HG03354 (cell line): ENCODE data around the gene UBE2M.
A peak's percentile ranks its signal among the peaks of the same experiment; 100 is the strongest.
"Not testable (repeated sequence)": the region's sequence is repeated elsewhere in the genome, so short reads cannot be mapped to it uniquely, and the experiment has no call there.

Source experiments
- ATAC-seq: cut with Tn5 transposase; IDR thresholded peaks from one replicate; pipeline ENCODE4 v1.9.1; 2021; ENCODE audit warnings: mild to moderate bottlenecking; ENCODE audit not compliant: unreplicated experiment, poor library complexity, severe bottlenecking

Gene UBE2M

DNA sequence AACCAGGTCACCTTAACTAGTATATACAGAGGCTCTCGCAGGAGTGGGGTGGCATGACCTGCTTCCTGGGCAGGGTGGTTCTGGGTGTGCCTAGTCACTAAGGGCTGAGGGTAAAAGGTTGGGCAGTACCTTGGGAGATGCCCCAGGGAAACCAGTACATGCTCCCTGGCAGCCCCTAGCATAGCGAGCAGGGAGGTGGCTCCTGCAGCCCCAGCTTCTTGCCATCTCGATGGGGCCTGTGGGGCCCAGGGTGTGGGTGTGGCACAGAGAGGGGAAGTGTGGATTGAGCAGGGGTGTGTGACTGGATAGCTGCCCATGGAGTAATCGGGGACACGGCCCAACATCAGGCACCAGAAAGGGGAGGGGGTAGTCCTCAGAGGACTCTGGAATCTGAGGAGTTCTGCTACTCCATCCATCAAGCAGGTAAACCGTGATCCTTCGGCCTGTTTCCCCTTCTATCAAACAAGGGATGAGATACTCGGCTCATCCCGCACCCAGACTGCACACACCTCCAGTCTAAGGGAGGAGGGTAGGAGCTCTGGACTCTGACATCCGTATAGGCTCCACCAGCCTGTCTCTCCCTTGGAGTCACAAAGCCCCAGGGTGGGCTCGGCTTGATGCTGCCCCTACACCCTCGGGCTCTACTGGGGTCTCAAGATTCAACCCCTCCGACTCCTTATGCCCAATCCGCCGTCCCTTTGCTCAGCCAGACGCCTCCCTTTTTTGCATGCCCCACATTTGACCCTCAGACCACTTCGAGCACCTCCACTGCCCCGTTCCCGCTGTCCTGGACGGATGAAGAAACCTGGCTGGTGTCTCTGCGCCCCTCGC is 39.9 kb downstream of the UBE2M start:
- no peak for ATAC-seq

DNA sequence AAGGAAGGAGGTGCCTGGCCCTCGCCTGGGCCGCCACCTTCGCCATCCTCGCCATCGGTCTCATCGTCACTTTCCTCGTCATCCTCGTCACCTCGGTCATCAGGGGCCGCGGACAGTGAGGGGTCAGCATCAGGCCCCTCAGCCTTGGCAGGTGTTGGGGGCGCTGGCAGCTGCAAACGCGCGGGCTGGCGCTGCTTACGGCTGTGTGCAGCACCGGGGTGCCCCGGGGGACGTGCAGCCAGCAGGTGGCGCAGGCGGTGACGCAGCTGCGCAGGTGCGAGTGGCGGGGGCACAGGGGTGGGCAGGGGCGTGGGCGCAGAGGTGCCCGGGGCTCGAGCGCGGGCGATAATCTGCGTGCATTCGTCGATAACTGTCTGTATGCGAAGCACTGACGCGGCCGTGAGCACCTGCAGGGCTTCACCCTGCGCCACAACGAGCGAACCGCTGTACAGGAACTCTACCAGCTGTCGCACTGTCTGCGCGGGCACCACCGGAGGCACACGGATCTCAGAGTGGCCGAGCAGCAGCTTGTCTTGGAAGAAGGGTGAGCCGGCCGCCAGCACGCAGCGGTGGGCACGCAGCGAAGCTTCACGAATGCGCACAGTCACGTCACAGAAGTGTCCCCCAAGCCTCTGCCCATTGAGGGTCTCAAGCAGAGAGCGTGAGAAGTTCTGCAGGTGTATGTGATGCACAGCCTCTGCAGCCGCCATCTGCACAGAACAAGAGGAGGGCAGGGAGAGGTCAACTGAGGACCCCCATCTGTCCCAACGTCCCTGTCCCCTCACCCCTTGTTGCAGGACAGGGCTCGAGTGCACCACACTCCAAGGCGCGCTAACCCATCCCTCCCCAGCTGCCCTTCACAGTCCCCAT is 41.2 kb downstream of the UBE2M start:
- no peak for ATAC-seq

DNA sequence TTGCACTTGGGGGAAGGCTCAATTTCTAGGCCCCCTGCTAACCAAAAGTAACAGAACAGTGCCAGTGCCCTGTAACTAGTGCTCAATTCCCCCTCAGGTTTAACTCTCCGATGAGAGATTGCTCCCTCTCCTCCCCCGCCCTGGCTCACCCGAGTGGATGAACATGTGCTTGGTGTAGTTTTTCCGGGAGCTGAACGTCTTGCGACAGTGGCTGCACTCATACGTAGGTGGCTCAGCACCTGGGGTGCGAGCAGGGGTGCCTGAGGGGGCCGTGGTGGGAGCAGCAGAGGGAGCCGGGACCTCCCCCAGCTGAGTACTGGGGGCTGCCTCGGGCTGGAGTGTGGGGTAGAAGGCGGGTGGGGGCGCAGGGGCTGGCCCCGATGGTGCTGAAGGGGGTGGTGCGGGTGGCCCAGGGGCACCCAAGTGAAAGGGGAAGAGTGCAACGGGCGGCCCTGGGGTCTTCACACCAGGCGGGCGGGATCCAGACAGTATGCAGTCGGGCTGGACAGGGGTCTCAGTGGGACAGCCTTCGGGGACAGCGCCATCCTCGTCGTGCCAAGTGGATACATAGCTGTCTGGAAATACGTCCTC is 42.1 kb downstream of the UBE2M start:
- no peak for ATAC-seq

DNA sequence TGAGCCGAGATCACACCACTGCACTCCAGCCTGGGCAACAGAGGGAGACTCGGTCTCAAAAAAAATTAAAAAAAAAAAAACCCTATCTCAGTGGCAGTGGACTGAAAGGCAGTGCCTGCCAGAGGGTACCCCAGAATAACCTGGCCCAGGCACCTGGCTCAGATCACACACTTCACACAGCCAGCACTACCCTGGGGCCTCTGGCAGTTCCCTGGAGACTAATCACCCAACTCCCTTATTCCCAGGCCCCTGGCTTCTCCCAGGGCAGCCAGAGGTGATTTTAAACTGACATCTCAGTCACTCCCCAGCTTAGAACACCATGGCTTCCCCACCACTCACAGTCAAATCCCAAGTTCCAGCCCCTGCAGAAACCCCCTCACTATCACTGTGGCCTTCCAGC is 43.2 kb downstream of the UBE2M start:
- ATAC-seq: no peak

DNA sequence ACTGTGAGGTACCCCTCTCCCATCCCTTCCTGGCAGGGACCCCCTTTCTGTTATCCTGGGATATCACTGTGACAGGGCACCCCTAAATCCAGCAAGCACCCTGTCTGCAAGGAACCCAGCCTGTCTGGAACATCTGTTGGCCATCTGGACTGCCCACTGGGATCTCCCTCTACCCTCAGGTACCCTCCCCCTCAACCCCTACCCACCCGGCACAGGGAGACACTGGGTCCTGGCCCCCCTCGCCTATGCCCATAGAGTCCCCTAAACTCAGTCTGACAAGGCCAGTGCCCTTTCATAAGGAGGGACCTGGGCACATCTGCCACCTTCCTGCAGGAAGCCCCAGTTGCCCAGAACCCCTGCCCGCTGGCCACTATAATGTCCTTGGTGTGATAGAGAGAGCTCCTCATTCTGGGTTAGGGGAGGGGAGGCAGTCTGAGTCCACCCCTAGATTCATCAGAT is 43.8 kb downstream of the UBE2M start:
- ATAC-seq: no peak

DNA sequence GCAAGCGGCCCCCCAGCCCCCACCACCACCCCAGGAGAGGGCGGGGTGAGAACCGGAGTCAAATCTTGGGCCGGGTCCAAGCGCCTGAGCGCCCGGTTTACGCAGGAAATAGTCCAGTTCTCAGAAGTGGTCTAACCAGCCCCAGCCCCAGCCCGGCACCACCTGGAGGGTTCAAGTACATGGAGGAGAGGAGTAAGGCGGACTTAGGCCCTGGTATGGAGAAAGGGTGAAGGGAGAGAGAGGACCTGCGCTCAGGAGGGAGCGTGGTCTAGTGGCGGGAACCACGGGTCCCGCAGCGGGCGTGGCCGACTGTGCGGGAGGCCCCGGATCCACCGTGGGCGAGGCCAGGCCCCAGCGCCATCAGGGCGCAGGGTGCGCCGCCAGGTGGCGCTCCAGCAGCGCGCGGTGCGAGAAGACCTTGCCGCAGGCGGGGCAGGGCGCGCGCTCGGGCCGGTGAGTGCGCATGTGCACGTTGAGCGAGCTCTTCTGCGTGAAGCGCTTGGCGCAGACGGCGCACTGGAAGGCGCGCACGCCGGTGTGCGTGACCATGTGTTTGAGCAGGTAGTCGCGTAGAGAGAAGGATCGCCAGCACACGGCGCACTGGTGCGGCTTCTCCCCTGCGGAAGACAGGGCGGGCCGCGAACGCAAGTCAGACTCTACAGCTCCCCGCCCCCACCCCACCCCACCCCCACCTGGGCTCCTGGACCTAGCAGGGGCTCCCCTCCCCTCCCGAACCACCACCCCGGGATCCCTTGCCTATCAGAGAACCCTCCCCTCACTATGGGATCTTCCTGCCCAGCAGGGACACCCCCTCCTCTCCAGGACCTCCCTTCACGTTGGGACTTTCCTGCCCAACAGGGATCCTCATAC is 44.5 kb downstream of the UBE2M start:
- peak; percentile 79 for ATAC-seq

DNA sequence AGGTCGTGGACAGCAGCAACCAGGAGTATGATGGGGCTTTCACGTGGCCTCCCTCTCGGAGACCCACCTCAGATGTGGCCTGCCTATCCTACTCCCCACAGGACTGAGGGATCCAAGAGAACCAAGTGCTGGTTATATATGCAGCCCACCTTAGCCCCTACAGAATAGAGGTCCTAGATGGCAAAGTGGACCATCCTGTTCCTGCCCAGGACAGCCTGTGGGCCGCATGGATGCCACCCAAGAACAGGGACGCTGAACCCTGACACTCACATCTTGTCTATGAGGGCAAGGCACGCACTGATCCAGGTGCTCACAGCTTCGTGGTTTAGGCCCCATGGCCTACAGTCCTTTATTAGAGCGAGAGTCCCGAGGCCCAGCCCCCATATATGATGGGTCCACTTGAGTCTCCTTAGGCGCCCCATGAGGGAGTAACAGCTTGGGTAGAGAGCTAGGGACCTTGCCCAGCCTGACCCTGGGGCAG is 45.2 kb downstream of the UBE2M start:
- no peak for ATAC-seq

DNA sequence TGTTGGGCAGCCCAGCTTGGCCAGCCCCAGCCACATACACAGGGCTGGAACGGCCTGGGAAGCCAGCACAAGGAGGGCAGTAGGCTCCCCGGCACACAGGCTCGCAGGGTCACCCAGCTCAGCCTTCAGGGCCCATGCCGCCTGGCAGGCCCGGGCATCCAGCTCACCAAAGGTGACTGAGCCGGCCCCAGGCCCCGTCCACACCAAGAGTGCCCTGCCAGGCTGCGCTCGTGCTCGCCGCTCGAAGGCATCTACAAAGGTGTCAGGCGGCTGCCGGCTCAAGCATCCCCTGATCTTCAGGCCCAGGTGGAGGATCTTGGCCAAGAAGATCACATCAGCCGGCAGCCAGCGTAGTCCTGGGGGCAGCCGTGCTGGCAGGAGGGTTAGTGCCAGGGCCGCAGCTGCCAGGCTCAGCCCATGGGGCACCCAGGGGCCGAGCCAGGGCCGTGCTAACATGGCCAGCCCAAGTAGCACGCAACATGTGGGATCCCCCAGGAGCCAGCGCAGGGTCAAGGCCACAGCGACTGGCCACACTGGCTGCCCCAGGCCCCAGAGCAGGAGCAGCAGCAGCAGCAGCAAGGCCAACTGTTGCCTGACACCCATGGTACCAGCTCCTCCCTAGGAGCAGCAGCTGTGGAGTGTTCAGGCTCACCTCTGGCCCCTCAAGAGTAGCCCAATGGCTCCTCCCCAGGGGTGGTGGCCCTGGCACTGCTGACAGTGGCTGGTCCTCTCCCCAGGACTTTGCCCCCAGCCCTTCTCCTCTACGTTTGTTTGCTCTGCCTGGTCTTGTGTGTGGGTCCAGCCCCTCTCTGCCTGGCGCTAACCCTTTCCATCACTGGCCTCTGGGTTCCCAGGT is 46.8 kb downstream of the UBE2M start, which contains the start of gene SLC27A5:
Gene SLC27A5 (minus strand): TSS at position 640 of the 856 bp plus-strand sequence. CDS start 37 bp downstream, at position 603.
- ATAC-seq: no peak

DNA sequence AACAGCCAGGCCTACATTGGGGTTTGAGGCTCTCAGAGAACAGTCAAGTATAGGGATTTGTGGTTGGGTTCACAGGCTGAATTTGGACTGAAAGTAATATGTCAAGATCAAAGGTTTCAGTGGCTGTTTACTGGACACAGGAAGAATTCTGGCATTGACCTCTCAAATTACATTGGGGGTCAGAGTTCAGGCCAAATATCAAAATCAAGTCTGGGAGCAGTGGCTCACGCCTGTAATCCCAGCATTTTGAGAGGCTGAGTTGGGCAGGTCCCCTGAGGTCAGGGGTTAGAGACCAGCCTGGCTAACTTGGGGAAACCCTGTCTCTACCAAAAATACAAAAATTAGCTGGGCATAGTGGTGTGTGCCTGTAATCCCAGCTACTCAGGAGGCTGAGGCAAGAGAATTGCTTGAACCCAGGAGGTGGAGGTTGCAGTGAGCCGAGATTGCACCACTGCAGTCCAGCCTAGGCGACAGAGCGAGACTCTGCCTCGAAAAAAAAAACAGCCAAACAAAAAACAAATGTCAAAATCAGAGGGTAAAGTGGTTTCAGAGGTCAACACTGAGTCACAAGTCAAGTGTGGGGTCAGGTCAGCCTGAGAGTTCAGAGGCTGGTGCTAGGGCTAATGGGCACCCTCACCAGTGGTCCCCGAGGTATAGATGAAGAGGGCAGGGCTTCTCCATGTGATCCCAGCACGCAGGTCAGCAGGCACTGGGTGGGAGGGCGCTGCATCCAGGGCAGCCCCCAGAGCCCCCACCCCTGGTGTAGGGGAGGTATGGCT is 48.1 kb downstream of the UBE2M start:
- ATAC-seq: no peak

DNA sequence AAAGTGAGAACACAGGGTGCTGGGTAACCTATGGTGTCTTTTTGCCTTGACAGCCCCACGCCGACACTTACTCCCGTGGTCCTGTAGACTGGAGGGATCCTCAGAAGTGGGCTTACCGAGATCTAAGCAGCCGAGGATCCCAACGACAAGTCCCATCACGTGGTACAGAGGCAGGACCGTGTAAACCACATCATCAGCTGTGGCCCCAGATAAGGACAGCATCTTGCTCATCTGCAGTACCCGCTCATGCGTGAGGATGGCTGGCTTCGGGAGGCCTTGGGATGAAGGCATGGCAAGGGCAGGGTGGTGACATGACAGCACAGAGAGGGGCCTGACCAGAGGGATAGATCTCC is 48.7 kb downstream of the UBE2M start:
- ATAC-seq: no peak

DNA sequence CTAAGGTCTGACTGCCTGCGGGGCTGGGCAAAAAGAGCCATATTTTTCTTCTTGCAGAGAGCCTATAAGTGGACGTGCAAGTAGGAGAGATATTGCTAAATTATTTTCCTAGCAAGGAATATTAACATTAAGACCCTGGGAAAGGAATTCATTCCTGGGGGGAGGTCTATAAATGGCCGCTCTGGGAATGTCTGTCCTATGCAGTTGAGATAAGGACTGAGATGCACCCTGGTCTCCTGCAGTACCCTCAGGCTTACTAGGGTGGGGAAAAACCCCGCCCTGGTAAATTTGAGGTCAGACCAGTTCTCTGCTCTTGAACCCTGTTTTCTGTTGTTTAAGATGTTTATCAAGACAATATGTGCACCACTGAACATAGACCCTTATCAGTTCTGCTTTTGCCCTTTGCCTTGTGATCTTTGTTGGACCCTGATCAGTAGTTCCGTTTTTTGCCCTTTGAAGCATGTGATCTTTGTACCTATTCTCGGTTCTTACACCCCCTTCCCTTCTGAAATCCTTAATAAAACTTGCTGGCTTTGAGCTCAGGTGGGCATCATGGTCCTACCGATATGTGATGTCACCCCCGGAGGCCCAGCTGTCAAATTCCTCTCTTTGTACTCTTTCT is 50.7 kb downstream of the UBE2M start:
- not testable (repeated sequence) for ATAC-seq
